A549 (cell line): ENCODE data around the gene BRMS1.
"Not testable (repeated sequence)": the region's sequence is repeated elsewhere in the genome, so short reads cannot be mapped to it uniquely, and the experiment has no call there.

Experiments used
- CHD4 ChIP-seq: fragments of 200-600 bp; sonication (generic); IDR thresholded peaks from 2 replicates; pipeline ENCODE4 v1.6.1; 2016; ENCODE audit warnings: antibody characterized with exemption, mild to moderate bottlenecking, borderline replicate concordance
- CTCF ChIP-seq: fragments of >200 bp; sonication (Bioruptor Twin); formaldehyde crosslinking; IDR thresholded peaks from 3 replicates; pipeline ENCODE4 v1.5.1; 2016
- JUN ChIP-seq, 2 experiments: fragments of >200 bp; sonication (Bioruptor Twin); formaldehyde crosslinking; IDR thresholded peaks; 2 replicates in 1 of 2; 3 replicates in 1 of 2; pipeline ENCODE4 v1.6.1; 2016 to 2017
- POLR2A ChIP-seq: IDR thresholded peaks from 2 replicates; pipeline ENCODE4 v1.6.1; 2012; ENCODE audit warnings: mild to moderate bottlenecking, low read length
- REST ChIP-seq: fragments of 200-600 bp; sonication (generic); IDR thresholded peaks from 2 replicates; pipeline ENCODE4 v1.6.1; 2016; ENCODE audit warnings: antibody characterized with exemption, mild to moderate bottlenecking, moderate library complexity
- USF2 ChIP-seq: fragments of 450-650 bp; IDR thresholded peaks from 2 replicates; pipeline ENCODE4 v1.6.1; 2014; ENCODE audit warnings: antibody characterized with exemption

GRCh38 chr11:66380264-66380663, 35.4 kb upstream of the BRMS1 start:
- 0 out of 3 replicates have a peak, but pooled peaks have one; percentile 11 for TF ChIP-seq CTCF
- not testable (repeated sequence) for TF ChIP-seq CHD4; REST; USF2; POLR2A; JUN (IDR thresholded peaks at IDR 0.05)
